Measurements from ENCODE around the gene KRTAP4-11.

- TF ChIP-seq GATA2 (IDR thresholded peaks at IDR 0.05; ENCODE audit: low read depth, low read length) (no peak), GATA3 (IDR thresholded peaks at IDR 0.05; ENCODE audit: low read depth, low read length) (no peak)
Measured at GRCh38 chr17:41069031-41069430, 49.1 kb downstream of the KRTAP4-11 start.

All from SH-SY5Y (cell line).